Stimulated activated CD8-positive, alpha-beta memory T cell treated with anti-CD3 and anti-CD28 coated beads, Interleukin-7, amount 100 ng/mL, for 48 hours (primary cell): Measurements from ENCODE around the gene SEMA3F.
"Not testable (repeated sequence)": the region's sequence is repeated elsewhere in the genome, so short reads cannot be mapped to it uniquely, and the experiment has no call there.

Source experiments
- DNase-seq, 2 donors: peaks; one replicate each; pipeline ENCODE4 v3.0.0-alpha.2; 2020; ENCODE audit warnings: low read depth in 1 of 2; ENCODE audit errors: extremely low read depth in 1 of 2

Gene SEMA3F

GRCh38 chr3:50207359-50208042 lies 52.4 kb downstream of the SEMA3F start:
- DNase-seq: no peak

GRCh38 chr3:50208677-50209344 lies 53.7 kb downstream of the SEMA3F start:
- no peak for DNase-seq

- DNase-seq: no peak
These were observed 55.0 kb downstream of the SEMA3F start for GRCh38 chr3:50210176-50210509.

DNA sequence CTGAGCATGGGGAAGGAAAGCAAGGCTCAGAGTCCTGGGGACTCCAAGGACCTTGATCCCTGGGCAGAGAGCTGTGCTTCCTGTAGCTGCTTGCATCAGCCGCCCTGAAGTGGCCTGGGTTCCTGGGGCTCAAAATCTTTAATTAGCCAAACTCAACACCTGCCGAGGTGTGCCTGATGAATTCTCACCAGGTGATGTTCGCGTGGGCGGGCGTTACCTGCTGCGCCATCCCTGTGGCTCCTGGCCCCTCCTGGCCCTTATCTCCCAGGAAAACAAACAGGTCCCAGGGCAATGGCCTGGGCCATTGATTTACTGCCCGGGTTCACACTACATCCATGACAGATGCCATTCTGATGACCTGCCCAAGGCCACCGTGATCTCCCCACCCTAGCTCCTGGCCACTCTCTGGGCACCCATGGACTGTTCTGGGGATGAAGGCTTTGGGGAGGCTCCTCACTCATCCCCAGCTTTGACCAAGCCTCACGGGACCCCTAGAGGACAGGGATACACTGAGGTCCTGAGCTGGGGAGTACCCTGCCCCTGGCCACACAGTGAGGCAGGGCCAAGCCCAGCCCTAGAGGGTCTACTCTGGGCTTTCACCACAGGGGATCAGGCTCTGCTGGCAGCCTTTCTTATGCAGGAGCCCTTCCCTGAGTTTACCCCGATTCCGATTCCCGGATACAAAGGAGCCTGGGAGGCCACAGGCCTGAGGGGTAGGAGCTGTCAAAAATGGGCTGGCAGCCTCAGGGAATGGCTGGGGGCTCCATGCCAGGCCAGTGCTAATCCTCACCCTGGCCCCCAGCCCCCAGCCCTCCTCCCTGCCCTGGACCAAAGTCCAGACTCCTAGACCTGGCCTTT lies 55.6 kb downstream of the SEMA3F start:
- no peak for DNase-seq

GRCh38 chr3:50211368-50211717 lies 56.2 kb downstream of the SEMA3F start:
- not testable (repeated sequence) for DNase-seq

DNA sequence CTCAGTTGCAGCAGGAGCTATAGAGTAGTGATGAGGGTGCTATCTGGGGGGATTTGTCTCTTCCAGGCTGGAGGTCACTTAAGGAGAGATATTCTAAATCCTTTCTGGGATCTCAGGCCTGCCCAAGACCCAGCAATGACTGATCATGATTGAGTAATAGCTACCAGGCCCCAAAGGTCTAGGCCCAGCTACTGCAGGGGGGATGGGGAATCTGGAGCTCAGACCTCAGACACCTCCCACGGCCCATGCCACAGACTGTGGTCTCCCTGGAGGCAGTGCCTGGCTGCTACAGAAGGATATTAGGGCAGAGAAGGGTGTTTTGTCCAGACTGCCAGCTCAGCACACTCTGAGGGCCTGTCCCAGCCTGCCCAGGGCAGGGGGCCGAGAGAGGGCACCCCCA lies 56.8 kb downstream of the SEMA3F start:
- peak; percentile 45 to 56 for DNase-seq

DNA sequence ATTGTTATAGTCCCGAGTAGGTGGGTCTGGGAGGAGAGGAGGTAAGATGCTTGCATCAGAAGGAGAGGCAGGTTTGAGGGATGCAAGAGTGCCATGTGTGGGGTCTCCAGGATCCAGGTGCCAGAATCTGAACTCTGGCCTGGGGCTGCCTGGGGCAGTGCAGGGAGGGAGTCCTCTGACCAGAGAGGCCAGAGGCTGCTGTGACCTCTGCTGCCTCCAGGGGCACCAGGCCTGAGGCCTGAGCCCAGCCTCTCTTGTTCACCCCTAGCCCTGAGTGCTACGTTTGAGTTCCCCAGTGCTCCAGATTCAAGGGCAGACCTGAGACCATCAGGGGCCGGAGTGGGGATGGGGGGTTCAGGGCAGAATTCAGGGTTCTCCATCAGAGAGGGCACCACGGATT lies 57.4 kb downstream of the SEMA3F start:
- DNase-seq: no peak

GRCh38 chr3:50212971-50213370 lies 57.8 kb downstream of the SEMA3F start:
- no peak for DNase-seq

- no peak for DNase-seq
These were observed 58.2 kb downstream of the SEMA3F start for GRCh38 chr3:50213373-50213772.

DNA sequence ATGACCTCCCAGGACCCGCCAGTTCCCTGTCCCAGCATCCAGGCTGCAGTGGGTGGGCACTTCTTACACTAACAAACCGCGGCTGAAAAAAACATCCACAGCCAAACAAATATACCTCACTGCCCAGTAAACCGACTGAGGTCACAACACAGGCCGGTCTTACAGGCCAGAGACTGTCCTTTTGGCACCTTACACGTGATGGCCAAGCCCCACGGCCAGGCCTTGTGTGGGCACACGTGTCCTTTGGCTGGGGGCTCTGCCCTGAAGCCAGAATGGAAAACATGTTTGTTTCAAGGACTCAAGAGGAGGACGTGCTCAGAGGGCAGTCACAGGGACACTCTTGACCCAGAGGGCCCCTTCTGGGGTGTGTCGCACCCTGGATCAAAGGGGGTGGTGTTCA lies 59.7 kb downstream of the SEMA3F start:
- DNase-seq: no peak

GRCh38 chr3:50215529-50215928 lies 60.4 kb downstream of the SEMA3F start:
- no peak for DNase-seq

DNA sequence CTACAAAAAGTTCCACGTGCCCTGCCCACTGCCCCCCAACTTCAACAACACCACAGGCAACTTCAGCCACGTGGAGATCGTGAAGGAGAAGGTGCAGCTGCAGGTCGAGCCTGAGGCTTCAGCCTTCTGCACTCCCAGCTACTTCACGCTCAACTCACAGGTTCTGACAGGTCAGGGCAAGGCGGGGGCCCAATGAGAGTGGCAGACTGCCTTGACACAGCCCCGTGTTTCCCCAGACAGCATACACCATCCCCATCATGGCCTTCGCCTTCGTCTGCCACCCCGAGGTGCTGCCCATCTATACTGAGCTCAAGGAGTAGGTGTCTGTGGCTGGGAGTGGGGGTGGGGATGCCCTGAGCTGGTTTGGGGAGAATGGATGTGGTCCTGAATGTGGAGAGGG lies 62.6 kb downstream of the SEMA3F start:
- no peak for DNase-seq

- DNase-seq: no peak
These were observed 63.3 kb downstream of the SEMA3F start for GRCh38 chr3:50218448-50218847.

- DNase-seq: no peak
These were observed 64.2 kb downstream of the SEMA3F start for GRCh38 chr3:50219285-50219684.

- no peak for DNase-seq
These were observed 65.0 kb downstream of the SEMA3F start for GRCh38 chr3:50220109-50220508.

DNA sequence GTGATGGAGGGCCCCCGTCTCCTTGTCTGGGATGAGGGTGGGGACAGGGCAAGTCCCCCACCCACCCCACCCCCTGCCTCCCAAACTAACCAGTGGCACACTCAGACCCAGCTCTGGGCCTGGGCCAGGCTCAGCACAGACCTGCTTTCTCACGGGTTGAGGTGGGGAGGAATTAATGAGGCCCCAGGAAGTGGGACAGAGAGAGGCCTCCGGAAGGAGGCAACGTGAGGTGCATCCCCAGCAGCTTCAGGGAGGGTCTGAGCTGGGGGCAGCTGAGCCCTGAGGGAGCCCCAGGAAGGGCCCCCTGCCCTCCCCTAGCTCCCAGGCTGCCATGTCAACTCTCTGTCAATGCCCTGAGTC lies 65.9 kb downstream of the SEMA3F start:
- DNase-seq: no peak

GRCh38 chr3:50221411-50222168 lies 66.5 kb downstream of the SEMA3F start:
- DNase-seq: no peak

GRCh38 chr3:50222169-50222528 lies 67.0 kb downstream of the SEMA3F start:
- no peak for DNase-seq

- DNase-seq: no peak
These were observed 69.5 kb downstream of the SEMA3F start for GRCh38 chr3:50224639-50225038.

DNA sequence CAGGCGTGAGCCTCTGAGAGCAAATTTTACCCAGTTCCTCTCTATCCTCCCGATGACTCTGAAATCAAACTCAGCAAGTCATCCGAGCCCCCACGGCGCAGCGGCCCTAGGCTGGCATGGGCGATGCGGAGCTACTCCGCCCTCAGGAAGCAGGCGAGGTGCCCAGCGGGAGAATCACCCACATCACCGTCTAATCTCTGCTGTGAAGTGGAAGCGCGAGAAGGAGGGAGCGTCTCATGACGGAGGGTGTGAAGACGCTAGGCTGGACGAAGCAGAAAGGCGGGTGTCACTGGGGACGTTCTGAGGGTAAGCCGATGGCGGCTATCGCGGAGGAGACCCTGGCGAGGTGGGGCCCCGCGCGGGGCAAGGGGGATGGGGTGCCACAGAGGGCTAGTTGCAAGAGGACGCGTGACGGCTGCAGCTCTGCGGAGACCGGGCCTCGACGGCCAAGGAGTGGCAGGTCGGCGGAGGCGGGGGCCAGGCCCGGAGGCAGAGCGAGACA lies 71.8 kb downstream of the SEMA3F start:
- no peak for DNase-seq
